GM13976 (cell line): ENCODE results near the gene TCP11X1.
"Not testable (repeated sequence)": the region's sequence is repeated elsewhere in the genome, so short reads cannot be mapped to it uniquely, and the experiment has no call there.

Experiments used
- DNase-seq: peaks from one replicate; pipeline ENCODE4 v3.0.0; 2012; ENCODE audit warnings: low spot score
- in situ Hi-C: fragments of 300-500 bp; cut with MboI; formaldehyde crosslinking; loops from one replicate; pipeline ENCODE4 v1.12.0; 2022; ENCODE audit warnings: low sequenced_read_pairs, mixed read lengths, inconsistent platforms; ENCODE audit not compliant: unreplicated experiment
- TF ChIP-seq, protein P1 (sequence below): IDR thresholded peaks from 2 replicates; pipeline ENCODE4 v1.5.1; 2012; ENCODE audit warnings: borderline replicate concordance, mild to moderate bottlenecking; ENCODE audit not compliant: insufficient read depth; ENCODE audit errors: extremely low read depth, missing control alignments, control extremely low read depth

Gene TCP11X1

GRCh38 chrX:102214986-102215385, at the start of gene TCP11X1:
Gene TCP11X1, plus strand, starts transcription at chrX:102215301.
- in situ Hi-C loops, DNase-seq: not testable (repeated sequence)

GRCh38 chrX:102185967-102186720, 29.0 kb upstream of the TCP11X1 start:
- TF ChIP-seq, protein P1, sequence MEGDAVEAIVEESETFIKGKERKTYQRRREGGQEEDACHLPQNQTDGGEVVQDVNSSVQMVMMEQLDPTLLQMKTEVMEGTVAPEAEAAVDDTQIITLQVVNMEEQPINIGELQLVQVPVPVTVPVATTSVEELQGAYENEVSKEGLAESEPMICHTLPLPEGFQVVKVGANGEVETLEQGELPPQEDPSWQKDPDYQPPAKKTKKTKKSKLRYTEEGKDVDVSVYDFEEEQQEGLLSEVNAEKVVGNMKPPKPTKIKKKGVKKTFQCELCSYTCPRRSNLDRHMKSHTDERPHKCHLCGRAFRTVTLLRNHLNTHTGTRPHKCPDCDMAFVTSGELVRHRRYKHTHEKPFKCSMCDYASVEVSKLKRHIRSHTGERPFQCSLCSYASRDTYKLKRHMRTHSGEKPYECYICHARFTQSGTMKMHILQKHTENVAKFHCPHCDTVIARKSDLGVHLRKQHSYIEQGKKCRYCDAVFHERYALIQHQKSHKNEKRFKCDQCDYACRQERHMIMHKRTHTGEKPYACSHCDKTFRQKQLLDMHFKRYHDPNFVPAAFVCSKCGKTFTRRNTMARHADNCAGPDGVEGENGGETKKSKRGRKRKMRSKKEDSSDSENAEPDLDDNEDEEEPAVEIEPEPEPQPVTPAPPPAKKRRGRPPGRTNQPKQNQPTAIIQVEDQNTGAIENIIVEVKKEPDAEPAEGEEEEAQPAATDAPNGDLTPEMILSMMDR, result no peak
- in situ Hi-C loops, result no loop called here
- DNase-seq, result no peak

DNA sequence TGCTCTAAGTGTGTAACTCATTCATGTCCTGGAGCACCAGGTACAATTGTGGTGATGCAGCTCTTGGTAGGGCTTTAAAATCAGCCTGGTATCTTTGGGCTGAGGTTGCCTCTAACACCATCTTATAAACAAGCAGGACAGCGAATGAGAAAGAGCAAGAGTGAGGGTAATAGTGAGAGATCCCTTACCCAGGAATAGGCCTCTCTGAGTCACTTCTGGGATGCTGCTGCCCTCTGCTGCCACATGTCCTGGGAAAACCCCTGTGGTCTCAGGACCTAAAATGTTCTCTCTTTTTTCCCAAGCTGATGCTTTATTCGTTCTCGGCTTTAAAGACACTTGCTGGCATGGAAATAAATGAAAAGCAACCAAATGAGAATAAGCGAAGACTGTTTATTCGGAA, 7.2 kb upstream of the TCP11X1 start:
- DNase-seq, in situ Hi-C loops: not testable (repeated sequence)

DNA sequence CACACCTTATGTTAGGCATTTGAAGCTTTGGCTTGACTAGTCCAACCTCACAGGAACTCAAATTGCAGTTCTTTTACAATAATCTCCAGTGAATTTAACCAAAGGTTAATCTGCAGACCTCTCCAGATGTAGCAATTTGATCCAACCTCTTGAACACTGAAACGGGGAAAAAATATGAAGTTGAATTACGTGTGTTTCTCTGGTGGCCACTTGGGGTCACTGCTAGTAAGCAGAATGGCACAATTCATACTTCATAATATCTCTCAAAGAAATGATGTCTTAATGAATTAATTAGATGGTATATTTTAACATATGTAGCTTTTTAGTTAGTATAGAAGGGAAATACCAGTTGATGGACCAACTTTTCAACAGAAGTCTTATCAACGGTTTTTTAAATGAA, 1.4 kb downstream of the TCP11X1 start:
- in situ Hi-C loops, DNase-seq: not testable (repeated sequence)

GRCh38 chrX:102235678-102236077, 20.6 kb downstream of the TCP11X1 start:
- in situ Hi-C loops, result not testable (repeated sequence)

GRCh38 chrX:102240265-102240664, 25.2 kb downstream of the TCP11X1 start:
- in situ Hi-C loops, DNase-seq: not testable (repeated sequence)

More at GRCh38 chrX:102235678-102236077, 20.6 kb downstream of the TCP11X1 start:
- not testable (repeated sequence) for DNase-seq

DNA sequence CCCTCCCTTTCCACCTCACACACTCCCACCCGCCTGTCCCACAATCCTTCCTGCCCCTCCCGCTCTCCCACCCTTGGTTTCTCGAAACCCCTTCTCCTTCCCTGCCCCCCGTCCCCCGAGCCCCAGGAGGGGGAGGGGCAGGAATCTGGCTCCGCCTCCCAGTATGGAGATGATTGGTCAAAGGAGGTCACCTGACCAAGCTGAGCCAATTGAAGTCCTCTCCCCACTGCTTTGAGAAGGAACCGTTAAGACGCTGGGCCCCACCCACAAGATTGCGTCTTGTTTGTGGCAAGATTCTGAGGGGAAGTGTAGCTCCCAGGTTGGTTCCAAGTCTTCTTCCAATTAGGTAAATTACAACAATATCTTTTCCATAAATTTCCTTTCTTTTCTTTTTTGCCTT, 31.8 kb downstream of the TCP11X1 start, which contains the start of gene NXF2:
TSS of gene NXF2 (plus strand) at position 275 of the 400 bp plus-strand sequence. CDS start 59,912 bp downstream, outside the sequence.
- in situ Hi-C loops, DNase-seq: not testable (repeated sequence)

DNA sequence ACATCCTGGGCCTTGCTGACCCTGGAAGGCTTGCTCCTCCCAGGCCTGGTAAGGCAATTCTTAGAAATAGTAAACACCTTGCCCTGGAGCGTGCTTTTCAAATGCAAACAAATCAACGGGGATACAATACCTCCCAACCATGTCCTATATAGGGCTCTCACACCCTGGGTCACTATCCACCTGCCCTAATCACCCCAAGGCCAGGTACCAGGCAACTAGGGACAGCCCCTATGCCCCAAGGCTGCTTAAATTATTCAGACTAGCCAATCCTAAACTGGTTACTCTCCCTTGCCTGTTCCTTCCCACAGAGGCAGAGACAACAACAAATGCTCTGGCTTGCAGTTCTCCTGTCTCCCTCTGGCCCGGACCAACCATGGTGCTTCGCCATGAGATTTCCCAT, 57.1 kb downstream of the TCP11X1 start:
- DNase-seq, in situ Hi-C loops: not testable (repeated sequence)
